NCI-H2196 treated with DMSO at 0.1 percent for 48 hours (cell line): ENCODE measurements around the gene SPATA31E1.
"Not testable (repeated sequence)": the region's sequence is repeated elsewhere in the genome, so short reads cannot be mapped to it uniquely, and the experiment has no call there.

Experiments
- DNase-seq: peaks from one replicate; lab custom pipeline; 2025; ENCODE audit not compliant: unreplicated experiment; lab: John Stamatoyannopoulos, UW

Gene SPATA31E1

DNA sequence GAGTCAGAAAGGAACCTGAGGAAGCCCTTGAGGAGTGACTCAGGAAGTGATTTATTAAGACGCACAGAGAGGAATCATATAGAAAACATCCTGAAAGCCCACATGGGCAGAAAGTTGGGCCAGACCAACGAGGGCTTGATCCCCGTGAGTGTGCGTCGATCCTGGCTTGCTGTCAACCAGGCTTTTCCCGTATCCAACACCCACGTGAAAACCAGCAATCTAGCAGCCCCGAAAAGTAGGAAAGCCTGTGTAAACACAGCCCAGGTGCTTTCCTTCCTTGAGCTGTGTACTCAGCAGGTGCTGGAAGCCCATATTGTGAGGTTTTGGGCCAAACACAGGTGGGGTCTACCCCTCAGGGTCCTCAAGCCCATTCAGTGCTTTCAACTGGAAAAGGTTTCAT, 38.9 kb downstream of the SPATA31E1 start:
- DNase-seq: not testable (repeated sequence)

GRCh38 chr9:87923012-87923411, 40.3 kb downstream of the SPATA31E1 start:
- DNase-seq: not testable (repeated sequence)

GRCh38 chr9:87924851-87925250, 42.2 kb downstream of the SPATA31E1 start:
- not testable (repeated sequence) for DNase-seq

DNA sequence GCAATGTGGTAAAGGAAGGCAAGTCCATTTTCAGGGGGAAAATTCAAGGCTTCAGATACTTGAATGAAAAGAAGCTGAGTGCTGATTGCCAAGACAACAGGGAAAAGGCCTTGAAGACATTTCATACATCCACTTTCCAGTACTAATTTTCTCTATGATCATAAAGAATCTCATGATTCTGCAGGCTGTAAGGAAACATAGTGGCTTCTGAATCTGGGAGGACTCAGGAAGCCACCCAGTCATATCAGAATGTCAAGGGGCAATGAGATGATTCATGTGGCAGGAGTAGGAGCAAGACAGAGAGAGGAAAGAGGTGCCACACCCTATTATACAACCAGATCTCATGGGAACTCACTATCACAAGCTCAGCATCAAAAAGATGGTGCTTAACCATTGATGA, 46.5 kb downstream of the SPATA31E1 start:
- not testable (repeated sequence) for DNase-seq

DNA sequence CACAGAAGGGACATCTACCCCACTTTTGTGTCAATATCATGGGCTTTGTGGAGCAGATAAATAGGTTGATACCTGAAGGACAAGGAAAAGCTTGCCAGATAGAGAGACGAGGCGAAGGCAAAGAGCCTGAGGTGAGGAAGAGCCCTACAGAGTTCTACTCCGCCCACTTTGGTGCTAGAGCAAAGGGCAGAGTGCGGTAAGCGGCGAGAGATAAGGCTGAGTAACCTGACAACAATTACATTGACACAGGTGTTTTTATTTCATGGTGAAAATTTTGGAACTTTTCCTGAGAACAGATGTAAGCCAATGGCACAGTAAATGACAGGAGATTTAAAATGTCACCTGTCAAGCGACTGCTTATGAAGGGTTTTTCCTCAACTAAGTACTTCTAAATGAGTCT, 51.8 kb downstream of the SPATA31E1 start:
- not testable (repeated sequence) for DNase-seq

DNA sequence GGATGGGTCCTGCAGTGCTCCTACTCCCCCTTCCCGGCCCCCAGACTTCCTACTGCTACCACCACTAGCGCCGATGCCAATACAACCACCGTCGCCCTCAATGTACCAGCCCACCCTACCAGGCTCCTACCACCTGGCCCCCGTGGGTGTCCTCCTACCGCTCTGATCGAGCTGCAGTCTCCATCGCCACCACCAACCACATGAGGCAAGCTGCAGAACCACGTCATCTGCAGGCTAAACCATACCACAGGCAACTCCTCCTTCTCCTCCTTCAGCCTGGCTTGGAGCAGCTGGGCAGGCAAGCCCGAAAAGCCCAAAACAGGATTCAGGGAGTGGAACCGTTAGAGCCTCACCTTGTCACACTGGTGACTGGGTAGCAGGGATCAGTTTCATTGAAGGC, 54.7 kb downstream of the SPATA31E1 start:
- DNase-seq: not testable (repeated sequence)

DNA sequence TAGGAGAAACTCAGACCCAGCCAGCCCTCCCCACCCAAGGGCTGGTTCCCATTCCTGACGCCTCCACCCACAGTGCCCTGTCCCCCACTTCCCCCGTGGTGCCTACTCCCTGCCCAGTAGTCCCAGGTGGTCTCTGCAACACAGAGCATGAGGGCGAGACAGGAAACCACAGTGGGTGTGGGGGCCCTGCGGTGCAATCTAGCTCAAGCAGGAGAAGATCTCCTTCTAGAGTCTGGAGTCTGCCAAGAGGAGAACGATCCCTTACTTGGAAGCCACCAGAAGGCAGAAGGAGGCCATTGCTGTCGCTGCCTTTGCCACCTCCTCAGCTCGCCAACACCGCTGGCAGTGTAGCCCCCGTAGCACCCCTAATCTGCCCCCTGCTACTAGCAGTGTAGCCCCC, 55.2 kb downstream of the SPATA31E1 start:
- not testable (repeated sequence) for DNase-seq

DNA sequence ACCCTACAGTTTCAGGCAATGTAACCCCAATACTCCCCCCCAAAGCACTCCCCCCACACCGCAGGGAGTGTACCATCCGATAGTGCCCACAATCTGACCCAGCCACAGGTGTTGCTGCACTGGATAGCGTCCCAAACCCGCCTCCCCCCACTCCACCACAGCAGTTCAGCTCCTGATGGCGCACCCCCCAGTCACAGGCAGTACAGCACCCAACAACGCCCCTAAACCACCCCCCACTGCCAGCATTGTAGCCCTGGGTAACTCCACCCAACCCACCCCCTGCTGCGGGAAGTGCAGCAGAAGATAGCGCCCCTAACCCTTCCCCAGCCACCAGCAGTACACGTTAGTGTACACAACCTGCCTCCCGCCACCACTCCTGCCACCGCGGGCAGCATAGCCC, 55.7 kb downstream of the SPATA31E1 start:
- DNase-seq: not testable (repeated sequence)
